Middle frontal gyrus (tissue), 1 donor: ENCODE data around the gene KDM5A.
A peak's percentile ranks its signal among the peaks of the same experiment; 100 is the strongest.
"Not testable (repeated sequence)": the region's sequence is repeated elsewhere in the genome, so short reads cannot be mapped to it uniquely, and the experiment has no call there.

Experiments used
- DNase-seq: peaks from one replicate; pipeline ENCODE4 v3.0.0-alpha.2; 2015; ENCODE audit warnings: low spot score; ENCODE audit errors: extremely low spot score

Gene KDM5A

GRCh38 chr12:240566-240965, 148.6 kb downstream of the KDM5A start:
- DNase-seq = no peak

- no peak for DNase-seq
Observed at GRCh38 chr12:238736-239398, 150.3 kb downstream of the KDM5A start.

GRCh38 chr12:238116-238515, 151.0 kb downstream of the KDM5A start:
- DNase-seq = no peak

- DNase-seq = no peak
Observed at GRCh38 chr12:237026-237815, 151.9 kb downstream of the KDM5A start.

GRCh38 chr12:236445-236844, 152.7 kb downstream of the KDM5A start:
- DNase-seq = no peak

- not testable (repeated sequence) for DNase-seq
Observed at GRCh38 chr12:235967-236366, 153.2 kb downstream of the KDM5A start.

GRCh38 chr12:234891-235415, 154.2 kb downstream of the KDM5A start:
- no peak for DNase-seq

GRCh38 chr12:234019-234418, 155.1 kb downstream of the KDM5A start:
- no peak for DNase-seq

- DNase-seq = no peak
Observed at GRCh38 chr12:233615-233968, 155.5 kb downstream of the KDM5A start.

- DNase-seq = no peak
Observed at GRCh38 chr12:232731-233614, 156.1 kb downstream of the KDM5A start.

- peak; percentile 18 for DNase-seq
Observed at GRCh38 chr12:230925-231671, 158.0 kb downstream of the KDM5A start.
